ENCODE measurements around the gene CACNG8.

Gene CACNG8

GRCh38 chr19:53962887-53963431 is at the start of gene CACNG8:
Gene CACNG8, plus strand, starts transcription at chr19:53962937.
- Histone ChIP-seq H3K4me1 (ENCODE audit: insufficient read depth, low read length, poor library complexity, severe bottlenecking) (no peaks in the 10 kb centered on the region), H3K9me2 (replicated peaks; ENCODE audit: low read depth, low read length) (no peaks in the 10 kb centered on the region), H3K36me3 (ENCODE audit: insufficient read depth, low read length) (no peaks in the 10 kb centered on the region), H3K9me3 (ENCODE audit: insufficient read depth, low read depth, low read length) (no peaks in the 10 kb centered on the region), H2AFZ (ENCODE audit: low read length) (no peak within 1 kb of the TSS), H3K4me2 (ENCODE audit: low read depth, low read length, poor library complexity, severe bottlenecking) (no peak within 1 kb of the TSS), H3K27me3 (ENCODE audit: insufficient read depth, low read length, poor library complexity, severe bottlenecking) (no peaks in the 10 kb centered on the region), H4K20me1 (ENCODE audit: insufficient read depth, low read length, poor library complexity, severe bottlenecking) (no peaks in the 10 kb centered on the region), H3F3A (ENCODE audit: low read depth) (no peaks in the 10 kb centered on the region), H3K79me2 (ENCODE audit: insufficient read depth, low read length) (no peaks in the 10 kb centered on the region), H3K9ac (ENCODE audit: low read depth, low read length, poor library complexity, severe bottlenecking) (no peak within 1 kb of the TSS), H3K4me3 (ENCODE audit: low read length, poor library complexity, severe bottlenecking) (no peak within 1 kb of the TSS)
- TF ChIP-seq EZH2phosphoT487 (IDR thresholded peaks at IDR 0.05; ENCODE audit: borderline replicate concordance) (no peak), CTCF (conservative IDR thresholded peaks at IDR 0.05; ENCODE audit: low read length) (no peak)

- Histone ChIP-seq H4K20me1 (ENCODE audit: insufficient read depth, low read length, poor library complexity, severe bottlenecking) (no peaks in the 10 kb centered on the region), H3K9me3 (ENCODE audit: insufficient read depth, low read depth, low read length) (no peaks in the 10 kb centered on the region), H3K4me1 (ENCODE audit: insufficient read depth, low read length, poor library complexity, severe bottlenecking) (no peaks in the 10 kb centered on the region), H3K9me2 (replicated peaks; ENCODE audit: low read depth, low read length) (no peaks in the 10 kb centered on the region), H3K36me3 (ENCODE audit: insufficient read depth, low read length) (no peaks in the 10 kb centered on the region), H3K79me2 (ENCODE audit: insufficient read depth, low read length) (no peaks in the 10 kb centered on the region), H3K4me2 (ENCODE audit: low read depth, low read length, poor library complexity, severe bottlenecking) (no peak overlapping the region), H3K4me3 (ENCODE audit: low read length, poor library complexity, severe bottlenecking) (no peak overlapping the region), H3F3A (ENCODE audit: low read depth) (no peaks in the 10 kb centered on the region), H2AFZ (ENCODE audit: low read length) (no peak overlapping the region), H3K27me3 (ENCODE audit: insufficient read depth, low read length, poor library complexity, severe bottlenecking) (no peaks in the 10 kb centered on the region), H3K9ac (ENCODE audit: low read depth, low read length, poor library complexity, severe bottlenecking) (no peak overlapping the region)
- no peak for TF ChIP-seq CTCF (conservative IDR thresholded peaks at IDR 0.05; ENCODE audit: low read length)
- no peak for TF ChIP-seq EZH2phosphoT487 (IDR thresholded peaks at IDR 0.05; ENCODE audit: borderline replicate concordance)
Observed at GRCh38 chr19:53915000-53915399, 47.7 kb upstream of the CACNG8 start.

GRCh38 chr19:53916004-53916403 is 46.7 kb upstream of the CACNG8 start:
- H3K4me3 ChIP-seq (ENCODE audit: low read length, poor library complexity, severe bottlenecking) = no peak overlapping the region
- H4K20me1 ChIP-seq (ENCODE audit: insufficient read depth, low read length, poor library complexity, severe bottlenecking) = no peaks in the 10 kb centered on the region
- no peaks in the 10 kb centered on the region for H3K27me3 ChIP-seq (ENCODE audit: insufficient read depth, low read length, poor library complexity, severe bottlenecking)
- H3K36me3 ChIP-seq (ENCODE audit: insufficient read depth, low read length) = no peaks in the 10 kb centered on the region
- no peaks in the 10 kb centered on the region for H3F3A ChIP-seq (ENCODE audit: low read depth)
- no peaks in the 10 kb centered on the region for H3K9me2 ChIP-seq (replicated peaks; ENCODE audit: low read depth, low read length)
- H3K4me1 ChIP-seq (ENCODE audit: insufficient read depth, low read length, poor library complexity, severe bottlenecking) = no peaks in the 10 kb centered on the region
- H3K9ac ChIP-seq (ENCODE audit: low read depth, low read length, poor library complexity, severe bottlenecking) = no peak overlapping the region
- no peak overlapping the region for H3K4me2 ChIP-seq (ENCODE audit: low read depth, low read length, poor library complexity, severe bottlenecking)
- H2AFZ ChIP-seq (ENCODE audit: low read length) = no peak overlapping the region
- no peak for TF ChIP-seq CTCF (conservative IDR thresholded peaks at IDR 0.05; ENCODE audit: low read length)
- TF ChIP-seq EZH2phosphoT487 (IDR thresholded peaks at IDR 0.05; ENCODE audit: borderline replicate concordance) = no peak
- H3K9me3 ChIP-seq (ENCODE audit: insufficient read depth, low read depth, low read length) = no peaks in the 10 kb centered on the region
- no peaks in the 10 kb centered on the region for H3K79me2 ChIP-seq (ENCODE audit: insufficient read depth, low read length)

Measured in Loucy (cell line).